RWPE1 (cell line): ENCODE results near the gene RAB6B.

Source experiments
- CTCF ChIA-PET: fragments of 350-600 bp; sonication (Branson Sonifier 250); formaldehyde crosslinking; extraction: SDS; loops from one replicate; lab custom pipeline; 2021; lab: Yijun Ruan, JAX
- POLR2A ChIA-PET: fragments of 400-600 bp; formaldehyde crosslinking; extraction: SDS; loops from one replicate; lab custom pipeline; 2020; ENCODE audit warnings: antibody characterized with exemption; ENCODE audit not compliant: low non-redundant PET; lab: Yijun Ruan, JAX
- DNase-seq: peaks from one replicate; pipeline ENCODE4 v3.0.0; 2012; ENCODE audit warnings: low spot score
- H3K27ac ChIP-seq: fragments of 450-650 bp; 2 replicates; pipeline ENCODE4 v1.5.1; 2017
- CTCF ChIP-seq: fragments of 450-650 bp; conservative IDR thresholded peaks from 2 replicates; pipeline ENCODE4 v1.5.1; 2017; ENCODE audit warnings: low read depth, mild to moderate bottlenecking

Gene RAB6B

DNA sequence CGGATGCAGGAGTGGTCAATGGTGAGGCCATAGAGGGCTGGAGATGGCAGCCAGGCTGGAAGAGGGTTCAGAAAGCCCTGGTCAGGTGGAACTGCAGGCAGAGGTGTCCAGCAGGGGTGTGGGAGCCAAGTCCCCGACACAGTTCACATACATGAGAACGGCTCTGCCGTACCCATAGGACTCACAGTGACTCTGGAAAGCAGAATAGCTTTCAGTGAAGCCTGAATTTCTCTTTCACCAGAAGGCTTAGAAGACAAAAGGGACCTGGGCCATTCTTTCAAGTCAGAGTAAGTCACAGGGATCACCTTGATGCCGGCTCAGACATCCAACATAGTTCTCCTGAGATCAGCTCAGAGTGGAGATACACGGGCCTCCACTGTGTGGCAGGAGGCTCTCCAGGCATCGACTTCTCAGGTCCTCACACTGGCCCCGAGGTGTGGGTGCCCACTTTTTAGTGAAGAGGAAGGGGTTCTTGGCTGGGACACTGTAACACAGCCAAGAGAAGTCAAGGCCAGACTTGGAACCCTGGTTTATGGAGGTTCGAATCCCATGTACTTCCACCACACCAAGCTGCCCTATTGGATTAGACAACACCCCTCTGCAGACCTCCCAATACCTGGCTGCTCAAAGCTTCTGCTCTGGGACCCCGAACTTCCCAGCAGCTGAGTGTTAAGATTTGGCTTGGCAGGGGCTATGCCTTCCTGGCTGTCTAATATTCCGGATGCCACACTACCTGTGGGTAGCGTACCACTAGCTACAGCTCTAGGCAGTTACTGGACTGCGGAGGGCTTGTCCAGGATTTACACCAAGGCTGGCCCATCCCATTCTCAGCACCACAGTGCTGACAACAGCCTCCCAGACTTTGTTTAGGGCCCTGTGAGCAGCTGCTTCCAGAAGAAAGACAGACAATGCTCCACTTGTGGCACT lies 40.4 kb upstream of the RAB6B start:
- no peak for TF ChIP-seq CTCF
- POLR2A ChIA-PET: no interaction called here
- CTCF ChIA-PET: interaction anchor here (0.6 kb wide), 1 partner anchor 14 kb away, joined by 3 read pairs; no protein-coding TSS in a partner anchor
- no peak overlapping the region for H3K27ac ChIP-seq
- DNase-seq: no peak

DNA sequence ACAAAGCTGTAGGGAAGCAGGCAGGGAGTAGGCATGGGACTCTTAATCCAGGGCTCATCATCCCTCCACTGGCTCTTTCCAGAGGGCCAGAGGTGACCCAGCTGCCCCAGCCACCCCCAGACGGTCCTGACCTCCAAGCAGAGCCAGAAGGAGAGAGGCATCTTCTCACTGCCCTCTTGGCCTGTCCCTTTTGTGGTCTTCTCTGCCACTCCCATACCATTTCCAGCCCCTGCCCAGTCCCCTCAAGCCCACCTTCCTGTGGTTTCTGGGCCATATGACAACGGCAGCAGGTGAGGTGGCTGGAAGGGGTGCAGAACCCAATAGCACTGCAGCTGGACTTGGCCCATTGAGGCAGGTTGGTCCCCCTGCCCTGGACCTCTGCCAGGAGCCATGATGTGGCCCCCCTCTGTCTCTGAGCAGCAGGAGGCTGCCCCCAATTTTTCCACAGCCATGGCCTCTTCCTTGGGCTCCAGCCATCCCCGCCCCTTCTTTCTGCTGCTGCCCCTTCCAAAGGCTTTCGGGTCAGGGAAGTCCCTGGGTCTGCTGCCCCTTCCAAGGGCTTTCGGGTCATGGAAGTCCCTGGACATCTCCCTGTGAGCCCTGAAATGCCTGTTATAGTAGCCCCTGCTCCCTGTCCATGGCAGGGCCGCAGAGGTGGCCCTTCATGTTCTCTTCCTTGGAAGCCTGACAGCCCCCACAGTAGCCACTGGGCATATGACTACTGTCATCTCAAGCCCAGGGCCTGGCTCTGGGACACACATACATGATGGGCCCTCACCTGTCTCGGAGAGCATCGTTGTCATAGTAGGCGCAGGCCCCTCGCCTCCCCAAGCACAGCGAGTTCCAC lies 39.5 kb upstream of the RAB6B start:
- TF ChIP-seq CTCF: no peak
- DNase-seq: no peak
- ChIA-PET CTCF (interaction anchor here (0.7 kb wide), 1 partner anchor 278 kb away, joined by 3 read pairs; no protein-coding TSS in a partner anchor), POLR2A (no interaction called here)
- H3K27ac ChIP-seq: no peak overlapping the region

- no peak overlapping the region for H3K27ac ChIP-seq
- DNase-seq: no peak
- no peak for TF ChIP-seq CTCF
- CTCF ChIA-PET: interaction anchor here (0.7 kb wide), 1 partner anchor 278 kb away, joined by 3 read pairs; no protein-coding TSS in a partner anchor
- POLR2A ChIA-PET: no interaction called here
Measured at GRCh38 chr3:133934073-133934970, 38.6 kb upstream of the RAB6B start.

GRCh38 chr3:133933097-133934024 lies 37.7 kb upstream of the RAB6B start:
- DNase-seq: no peak
- POLR2A ChIA-PET: no interaction called here
- CTCF ChIA-PET: no interaction called here
- H3K27ac ChIP-seq: no peak overlapping the region
- TF ChIP-seq CTCF: no peak

DNA sequence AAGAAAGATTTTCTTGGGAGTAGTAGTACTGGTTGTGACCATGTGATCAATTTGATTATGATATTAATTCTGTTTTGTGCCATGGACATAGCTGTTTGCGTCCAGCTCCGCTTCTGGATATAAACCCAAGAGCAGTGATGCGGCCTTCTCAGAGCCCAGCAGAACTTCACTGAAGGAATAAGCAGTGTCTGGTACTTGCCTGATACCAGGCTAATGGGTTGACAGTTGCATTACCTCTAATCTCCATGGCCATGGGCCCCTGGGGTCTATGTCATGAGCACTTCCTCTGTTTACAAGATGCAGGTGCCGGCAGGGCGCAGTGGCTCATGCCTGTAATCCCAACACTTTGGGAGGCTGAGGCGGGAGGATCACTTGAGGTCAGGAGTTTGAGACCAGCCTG lies 36.3 kb upstream of the RAB6B start:
- ChIA-PET POLR2A (no interaction called here), CTCF (interaction anchor here (0.6 to 0.9 kb wide), 3 partner anchors 9 to 12 kb away, joined by 3 to 5 read pairs (median 3); no protein-coding TSS in a partner anchor)
- DNase-seq: no peak
- no peak overlapping the region for H3K27ac ChIP-seq
- no peak for TF ChIP-seq CTCF
